A549 (cell line): ENCODE data around the gene NANOS3. TPM values are rescaled to one million over a fixed set of nuclear protein-coding genes. Genes with fewer than 3 reads are reported as not detected.

Experiments used
- ATAC-seq, 2 experiments: fragments of 200-7000 bp in 1 of 2; fragments of >200 bp in 1 of 2; cut with Nextera tagmentation in 1 of 2; cut with Tn5 transposase in 1 of 2; 3 replicates each; pipeline versions ENCODE4 v1.8.0 to v1.9.1; 2018 to 2020; ENCODE audit warnings: mild to moderate bottlenecking in 1 of 2, moderate library complexity in 1 of 2
- CTCF ChIA-PET: fragments of 300-600 bp; sonication (Branson Sonifier 250); formaldehyde crosslinking; extraction: SDS; loops from one replicate; lab custom pipeline; 2021; ENCODE audit warnings: antibody characterized with exemption, inconsistent platforms; lab: Yijun Ruan, JAX
- POLR2A ChIA-PET: fragments of 350-600 bp; formaldehyde crosslinking; extraction: SDS; loops from one replicate; lab custom pipeline; 2021; ENCODE audit warnings: antibody characterized with exemption, inconsistent platforms; lab: Yijun Ruan, JAX
- DNase-seq, 2 experiments: peaks; one replicate each; pipeline versions ENCODE4 v3.0.0 to v3.0.0-alpha.2; 2011 to 2016; ENCODE audit warnings: low read depth in 1 of 2, low spot score in 1 of 2
- FAIRE-seq: peaks from 2 replicates; lab custom pipeline; 2011; peaks lifted over from hg19 to GRCh38; lab: Jason Lieb, UNC
- H3K27ac ChIP-seq, 2 experiments: fragments of >200 bp; sonication (Bioruptor Twin); formaldehyde crosslinking; 3 replicates each; pipeline ENCODE4 v1.5.1; 2016 to 2017
- H3K4me1 ChIP-seq: fragments of >200 bp; sonication (Bioruptor Twin); formaldehyde crosslinking; 3 replicates; pipeline ENCODE4 v1.6.1; 2016
- H3K4me2 ChIP-seq: fragments of >200 bp; sonication (Bioruptor Twin); formaldehyde crosslinking; 3 replicates; pipeline ENCODE4 v1.6.1; 2016
- H3K4me3 ChIP-seq: fragments of >200 bp; sonication (Bioruptor Twin); formaldehyde crosslinking; 3 replicates; pipeline ENCODE4 v1.5.1; 2016
- H3K9me3 ChIP-seq: fragments of >200 bp; sonication (Bioruptor Twin); formaldehyde crosslinking; 3 replicates; pipeline ENCODE4 v1.6.1; 2016
- BHLHE40 ChIP-seq: IDR thresholded peaks from 2 replicates; pipeline ENCODE4 v1.6.1; 2012; ENCODE audit warnings: low read depth, low read length, inconsistent platforms
- CEBPB ChIP-seq, 2 experiments: fragments of >200 bp in 1 of 2; sonication (Bioruptor Twin) in 1 of 2; formaldehyde crosslinking in 1 of 2; IDR thresholded peaks; 2 replicates each; pipeline ENCODE4 v1.6.1; 2012 to 2016
- CHD4 ChIP-seq: fragments of 200-600 bp; sonication (generic); IDR thresholded peaks from 2 replicates; pipeline ENCODE4 v1.6.1; 2016; ENCODE audit warnings: antibody characterized with exemption, mild to moderate bottlenecking, borderline replicate concordance
- EP300 ChIP-seq, 2 experiments: fragments of >200 bp; sonication (Bioruptor Twin); formaldehyde crosslinking; IDR thresholded peaks; 2 replicates in 1 of 2; 3 replicates in 1 of 2; pipeline ENCODE4 v1.6.1; 2016 to 2017
- ESRRA ChIP-seq: fragments of 150-350 bp; IDR thresholded peaks from 2 replicates; pipeline ENCODE4 v1.6.1; 2014; ENCODE audit warnings: mild to moderate bottlenecking, low read length, borderline replicate concordance
- FOSB ChIP-seq: fragments of 250-450 bp; sonication (Bioruptor Pico); IDR thresholded peaks from 2 replicates; pipeline ENCODE4 v1.5.0; 2020; ENCODE audit warnings: mild to moderate bottlenecking, moderate library complexity
- FOSL2 ChIP-seq, 2 experiments: fragments of 450-650 bp in 1 of 2; fragments of >200 bp in 1 of 2; sonication (Bioruptor Twin) in 1 of 2; formaldehyde crosslinking; IDR thresholded peaks; 2 replicates each; pipeline versions ENCODE4 v1.5.0 to v1.6.1; 2016 to 2020; ENCODE audit warnings: mild to moderate bottlenecking in 1 of 2, moderate library complexity in 1 of 2
- HOXA7 ChIP-seq: fragments of 250-450 bp; sonication (Bioruptor Pico); IDR thresholded peaks from 2 replicates; pipeline ENCODE4 v1.5.0; 2020; ENCODE audit warnings: mild to moderate bottlenecking, moderate library complexity
- JUN ChIP-seq, 2 experiments: fragments of >200 bp; sonication (Bioruptor Twin); formaldehyde crosslinking; IDR thresholded peaks; 2 replicates in 1 of 2; 3 replicates in 1 of 2; pipeline ENCODE4 v1.6.1; 2016 to 2017
- JUNB ChIP-seq: fragments of >200 bp; sonication (Bioruptor Twin); formaldehyde crosslinking; IDR thresholded peaks from 2 replicates; pipeline ENCODE4 v1.6.1; 2016
- KDM1A ChIP-seq: fragments of 200-600 bp; sonication (generic); IDR thresholded peaks from 2 replicates; pipeline ENCODE4 v1.6.1; 2016; ENCODE audit warnings: low read depth, mild to moderate bottlenecking
- NPAS2 ChIP-seq: fragments of 250-450 bp; sonication (Bioruptor Pico); IDR thresholded peaks from 2 replicates; pipeline ENCODE4 v1.8.0; 2022; ENCODE audit warnings: mild to moderate bottlenecking, moderate library complexity, borderline replicate concordance
- NR3C1 ChIP-seq: fragments of >200 bp; sonication (Bioruptor Twin); formaldehyde crosslinking; IDR thresholded peaks from 3 replicates; pipeline ENCODE4 v1.6.1; 2017
- RARB ChIP-seq: fragments of 250-450 bp; sonication (Bioruptor Pico); IDR thresholded peaks from 2 replicates; pipeline ENCODE4 v1.8.0; 2021; ENCODE audit warnings: mild to moderate bottlenecking, moderate library complexity
- RNF2 ChIP-seq: fragments of 200-600 bp; sonication (generic); IDR thresholded peaks from 2 replicates; pipeline ENCODE4 v1.6.1; 2016; ENCODE audit warnings: low read depth, mild to moderate bottlenecking, antibody characterized with exemption, moderate library complexity, borderline replicate concordance
- SMC3 ChIP-seq: fragments of >200 bp; sonication (Bioruptor Twin); formaldehyde crosslinking; IDR thresholded peaks from 3 replicates; pipeline ENCODE4 v1.6.1; 2018; ENCODE audit warnings: inconsistent platforms
- SREBF2 ChIP-seq: fragments of 450-650 bp; IDR thresholded peaks from 2 replicates; pipeline ENCODE4 v1.6.1; 2014; ENCODE audit warnings: mild to moderate bottlenecking, moderate library complexity
- ZFP36 ChIP-seq: fragments of 450-650 bp; IDR thresholded peaks from 2 replicates; pipeline ENCODE4 v1.6.1; 2014; ENCODE audit warnings: borderline replicate concordance; ENCODE audit not compliant: partially characterized antibody
- WGBS: methylation state at CpG from one replicate; pipeline ENCODE4 v1.1.6; 2017; ENCODE audit errors: missing lambda C conversion rate; 5-methylcytosine and 5-hydroxymethylcytosine counted together
- polyA plus RNA-seq, 4 experiments: library from polyadenylated mRNA; depleted of rRNA in 3 of 4; stranded (reverse); fragments of >200 nt; fragmentation: RNase III in 1 of 4; extraction: RNeasy Plus Mini Kit Qiagen cat#74134 plus additional on column Dnase treatment in 1 of 4; gene quantifications; 2 replicates in 3 of 4; 3 replicates in 1 of 4; pipeline ENCODE4 v1.2.3, GENCODE V29; 2011 to 2017
- TF ChIP-seq, protein P1 (sequence below): IDR thresholded peaks from 2 replicates; pipeline ENCODE4 v1.6.1; 2012
- TF ChIP-seq, protein P2 (sequence below): IDR thresholded peaks from 2 replicates; pipeline ENCODE4 v1.6.1; 2012
- TF ChIP-seq, protein P3 (sequence below): fragments of 450-650 bp; IDR thresholded peaks from 2 replicates; pipeline ENCODE4 v1.6.1; 2014; ENCODE audit warnings: antibody characterized with exemption

The NANOS3 gene
- polyA plus RNA-seq, 2 of the 4 experiments (the other 2 are of a cell fraction): 0.31 to 1.2 TPM

DNA sequence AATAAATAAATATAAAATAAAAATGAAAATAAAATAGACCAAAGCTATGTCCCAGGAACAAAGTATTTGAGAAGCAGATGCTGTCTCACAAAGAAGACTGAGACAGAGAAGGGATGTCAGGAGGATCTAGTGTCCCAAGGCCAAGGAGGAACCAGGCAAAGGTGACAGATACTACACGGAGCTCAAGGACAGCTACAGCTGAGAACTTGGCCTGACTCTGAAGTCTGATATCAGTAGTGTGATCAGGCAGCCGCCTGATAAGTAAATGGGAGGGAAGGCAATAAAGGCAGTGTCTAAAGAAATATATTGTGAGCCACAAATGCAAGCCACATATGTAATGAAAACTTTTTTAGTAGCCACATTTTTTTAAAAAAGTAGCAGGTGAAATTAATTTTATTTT, 20.4 kb upstream of the NANOS3 start (continued):
- TF ChIP-seq CEBPB (IDR thresholded peaks at IDR 0.05): no peak
- TF ChIP-seq, all 56 proteins: peak for 0

DNA sequence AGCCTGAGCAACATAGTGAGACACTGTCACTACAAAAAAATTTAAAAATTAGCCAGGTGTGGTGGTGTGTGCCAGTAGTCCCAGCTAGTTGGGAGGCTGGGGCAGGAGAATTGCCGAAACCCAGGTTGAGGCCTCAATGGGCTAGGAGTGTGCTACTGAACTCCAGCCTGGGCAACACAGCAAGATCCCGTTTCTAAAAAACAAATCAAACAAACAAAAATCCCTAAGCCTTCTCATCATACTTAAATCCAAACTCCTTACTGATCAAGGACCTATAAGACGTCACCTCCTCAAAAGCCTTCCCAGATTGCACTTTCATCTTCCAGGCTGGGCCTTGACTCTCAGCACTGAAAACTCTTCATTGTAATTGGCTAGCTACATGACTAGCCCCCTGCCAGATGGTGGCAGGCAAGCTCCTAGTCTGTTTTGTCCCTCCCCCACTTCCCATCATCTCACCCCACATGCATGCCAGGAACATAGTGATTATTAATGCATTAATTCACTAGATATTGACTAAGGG, 17.5 kb upstream of the NANOS3 start:
- TF ChIP-seq SREBF2 (no peak), ZFP36 (peak; percentile 98)
- TF ChIP-seq, protein P1, sequence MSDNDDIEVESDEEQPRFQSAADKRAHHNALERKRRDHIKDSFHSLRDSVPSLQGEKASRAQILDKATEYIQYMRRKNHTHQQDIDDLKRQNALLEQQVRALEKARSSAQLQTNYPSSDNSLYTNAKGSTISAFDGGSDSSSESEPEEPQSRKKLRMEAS: 0 out of 2 replicates have a peak, but pooled peaks have one; percentile 42
- DNase-seq (peak in 1 of 2 experiments; percentile 76), FAIRE-seq (no peak), ATAC-seq (no peak)
- ChIA-PET POLR2A (interaction anchor here (1.7 to 2.2 kb wide), 2 partner anchors 13 to 16 kb away, joined by 5 to 10 read pairs; no protein-coding TSS in a partner anchor), CTCF (interaction anchor here (1.7 to 20.6 kb wide), 3 partner anchors 9 to 63 kb away, joined by 6 to 271 read pairs (median 116); no protein-coding TSS in a partner anchor)
- Histone ChIP-seq H3K9me3 (no peaks in the 10 kb centered on the region), H3K4me2 (no peak overlapping the region), H3K27ac (peak overlapping the region; percentile 67 to 96), H3K4me1 (peaks cover 63% of the 10 kb centered on the region), H3K4me3 (no peak overlapping the region)
- 95% methylated on average over 3 of the region's 3 CpGs for WGBS

DNA sequence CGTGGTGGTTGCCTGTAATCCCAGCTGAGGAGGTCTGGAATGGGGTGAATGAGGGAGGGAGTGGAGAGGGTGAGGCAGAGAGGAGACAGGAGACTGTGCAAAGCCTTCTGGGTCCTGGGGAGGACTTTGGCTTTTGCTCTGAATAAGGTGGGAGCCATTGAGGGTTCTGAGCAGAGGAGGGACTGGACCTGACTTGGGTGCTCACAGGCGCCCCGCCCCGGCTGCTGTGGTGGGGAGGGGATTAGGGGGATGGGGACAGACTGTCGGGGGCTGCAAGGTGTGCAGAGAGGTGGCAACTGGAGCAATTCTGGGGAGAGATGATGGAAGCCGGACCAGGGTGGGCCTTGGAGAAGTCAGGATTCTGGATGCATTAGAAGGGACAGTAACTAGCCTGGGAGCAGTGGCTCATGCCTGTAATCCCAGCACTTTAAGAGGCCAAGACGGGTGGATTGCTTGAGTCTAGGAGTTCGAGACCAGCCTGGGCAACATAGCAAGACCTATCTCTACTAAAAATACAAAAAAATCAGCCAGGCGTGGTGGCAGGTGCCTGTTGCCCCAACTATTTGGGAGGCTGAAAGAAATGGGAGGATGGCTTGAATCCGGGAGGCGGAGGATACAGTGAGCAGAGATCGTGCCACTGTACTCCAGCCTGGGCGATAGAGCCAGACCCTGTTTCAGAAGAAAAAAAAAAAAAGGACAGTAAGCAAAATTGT, 16.1 kb upstream of the NANOS3 start:
- ATAC-seq: no peak
- Histone ChIP-seq H3K4me1 (peaks cover 59% of the 10 kb centered on the region), H3K9me3 (no peaks in the 10 kb centered on the region), H3K4me2 (peak overlapping the region; percentile 95), H3K27ac (peak overlapping the region; percentile 92 to 96), H3K4me3 (no peak overlapping the region)
- FAIRE-seq: no peak
- POLR2A ChIA-PET: interaction anchor here (0.7 to 3.5 kb wide), 6 partner anchors 14 to 1432 kb away, joined by 3 to 41 read pairs (median 19); no protein-coding TSS in a partner anchor
- WGBS: 82% methylated on average over 13 of the region's 13 CpGs
- DNase-seq: no peak
- no peak for TF ChIP-seq FOSL2 (IDR thresholded peaks at IDR 0.05)
- no peak for TF ChIP-seq FOSL2 (CRISPR knock-in tag; IDR thresholded peaks at IDR 0.05)
- TF ChIP-seq KDM1A: no peak
- no peak for TF ChIP-seq NPAS2 (CRISPR knock-in tag)
- TF ChIP-seq RARB: no peak
- TF ChIP-seq, protein P2, sequence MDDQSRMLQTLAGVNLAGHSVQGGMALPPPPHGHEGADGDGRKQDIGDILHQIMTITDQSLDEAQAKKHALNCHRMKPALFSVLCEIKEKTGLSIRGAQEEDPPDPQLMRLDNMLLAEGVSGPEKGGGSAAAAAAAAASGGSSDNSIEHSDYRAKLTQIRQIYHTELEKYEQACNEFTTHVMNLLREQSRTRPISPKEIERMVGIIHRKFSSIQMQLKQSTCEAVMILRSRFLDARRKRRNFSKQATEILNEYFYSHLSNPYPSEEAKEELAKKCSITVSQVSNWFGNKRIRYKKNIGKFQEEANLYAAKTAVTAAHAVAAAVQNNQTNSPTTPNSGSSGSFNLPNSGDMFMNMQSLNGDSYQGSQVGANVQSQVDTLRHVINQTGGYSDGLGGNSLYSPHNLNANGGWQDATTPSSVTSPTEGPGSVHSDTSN: no peak
- TF ChIP-seq JUN (IDR thresholded peaks at IDR 0.05): no peak
- no peak for TF ChIP-seq RNF2
- no peak for TF ChIP-seq CHD4
- TF ChIP-seq HOXA7 (CRISPR knock-in tag): no peak
- no peak for TF ChIP-seq FOSB (CRISPR knock-in tag)
- no peak for TF ChIP-seq NR3C1
- TF ChIP-seq, protein P1: no peak
- no peak for TF ChIP-seq JUNB
- TF ChIP-seq BHLHE40: no peak
- TF ChIP-seq SMC3: no peak
- TF ChIP-seq, protein P3, sequence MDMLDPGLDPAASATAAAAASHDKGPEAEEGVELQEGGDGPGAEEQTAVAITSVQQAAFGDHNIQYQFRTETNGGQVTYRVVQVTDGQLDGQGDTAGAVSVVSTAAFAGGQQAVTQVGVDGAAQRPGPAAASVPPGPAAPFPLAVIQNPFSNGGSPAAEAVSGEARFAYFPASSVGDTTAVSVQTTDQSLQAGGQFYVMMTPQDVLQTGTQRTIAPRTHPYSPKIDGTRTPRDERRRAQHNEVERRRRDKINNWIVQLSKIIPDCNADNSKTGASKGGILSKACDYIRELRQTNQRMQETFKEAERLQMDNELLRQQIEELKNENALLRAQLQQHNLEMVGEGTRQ: no peak
- no peak for TF ChIP-seq EP300 (IDR thresholded peaks at IDR 0.05)
- no peak for TF ChIP-seq ESRRA
- CTCF ChIA-PET: interaction anchor here (1.1 to 20.6 kb wide), 9 partner anchors 11 to 264 kb away, joined by 3 to 271 read pairs (median 22); partner anchors contain the start of gene ZSWIM4
